Activated T-cell treated with anti-CD3 and anti-CD28 coated beads, Interleukin-2, amount 50 U/mL, for 1 hour (primary cell): ENCODE measurements around the gene SLC25A41.
A peak's percentile ranks its signal among the peaks of the same experiment; 100 is the strongest.
"Not testable (repeated sequence)": the region's sequence is repeated elsewhere in the genome, so short reads cannot be mapped to it uniquely, and the experiment has no call there.

Experiments
- DNase-seq: peaks from one replicate; pipeline ENCODE4 v3.0.0-alpha.2; 2020

Gene SLC25A41

GRCh38 chr19:6402837-6403608 is 30.5 kb downstream of the SLC25A41 start:
- no peak for DNase-seq

- no peak for DNase-seq
Observed at GRCh38 chr19:6402058-6402457, 31.5 kb downstream of the SLC25A41 start.

GRCh38 chr19:6400062-6400944 is 33.3 kb downstream of the SLC25A41 start:
- not testable (repeated sequence) for DNase-seq

GRCh38 chr19:6396305-6396704 is 37.3 kb downstream of the SLC25A41 start:
- DNase-seq, result no peak

DNA sequence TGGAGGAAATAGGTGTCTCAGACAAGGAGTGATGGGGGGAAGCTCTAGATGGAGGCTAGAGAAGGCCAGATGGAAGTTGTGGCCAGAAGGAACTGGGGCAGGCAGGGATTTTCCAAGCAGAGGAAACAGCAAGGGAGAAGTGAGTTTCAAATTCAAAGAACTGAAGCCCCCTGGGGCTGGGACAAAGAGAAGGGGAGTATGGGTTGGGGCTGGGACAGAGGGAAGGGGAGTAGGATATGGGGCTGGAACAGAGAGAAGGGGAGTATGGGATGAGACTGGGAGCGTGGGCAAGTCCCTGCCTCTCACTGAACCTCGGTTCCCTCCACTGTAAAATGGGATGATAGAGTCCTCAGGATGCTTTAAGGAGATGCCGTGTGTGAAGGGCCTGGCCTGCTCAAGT is 38.7 kb downstream of the SLC25A41 start:
- no peak for DNase-seq

- no peak for DNase-seq
Observed at GRCh38 chr19:6393983-6394412, 39.6 kb downstream of the SLC25A41 start.

DNA sequence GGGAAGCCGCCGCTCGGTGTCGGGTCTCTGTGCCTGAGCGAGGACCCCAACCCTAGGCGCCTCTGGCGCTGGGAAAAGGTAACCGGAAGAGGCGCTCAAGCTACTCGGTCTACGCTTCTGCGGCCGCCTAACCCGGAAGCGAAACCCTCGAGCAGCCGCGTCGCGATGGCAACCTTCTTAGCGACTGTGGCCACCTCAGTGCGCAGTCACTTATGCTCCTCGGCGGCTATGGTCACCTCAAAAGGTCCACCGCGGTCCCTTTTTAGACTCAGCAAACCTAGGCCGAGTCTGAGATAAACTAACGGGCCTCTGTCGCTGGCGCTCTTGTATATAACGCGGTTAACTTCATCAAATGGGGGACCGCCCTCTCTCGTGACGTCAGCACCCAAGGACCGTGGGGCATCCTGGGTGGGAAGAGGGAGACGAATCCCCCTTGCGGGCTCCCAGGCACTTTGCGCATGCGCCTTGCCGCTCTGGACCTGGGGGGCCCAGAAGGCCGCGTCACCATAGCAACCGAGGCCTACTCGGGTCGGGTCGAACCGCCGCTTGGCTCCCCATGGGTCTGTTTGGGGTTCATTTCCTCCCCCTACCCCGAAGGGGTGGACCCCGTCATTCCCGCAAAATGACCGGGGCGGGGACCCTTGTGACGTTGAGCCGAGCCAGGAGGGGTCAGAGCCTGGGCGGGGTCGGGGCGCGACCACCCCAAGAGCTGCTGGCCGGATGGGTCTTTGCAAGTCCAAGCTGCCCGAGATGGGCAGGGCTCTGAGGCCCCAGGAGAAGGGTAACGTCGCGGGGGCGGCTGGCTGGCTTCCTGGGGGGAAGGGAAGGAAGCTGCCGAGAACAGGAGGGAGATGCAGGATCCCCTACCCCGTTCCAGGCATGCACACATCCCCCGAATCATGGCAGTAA is 40.2 kb downstream of the SLC25A41 start, which contains the start of gene GTF2F1:
GTF2F1 (minus strand) TSS at position 91 of the 909 bp plus-strand sequence. CDS start 169 bp downstream, outside the sequence.
- peak; percentile 94 for DNase-seq

GRCh38 chr19:6392221-6393073 is 41.1 kb downstream of the SLC25A41 start:
- no peak for DNase-seq

DNA sequence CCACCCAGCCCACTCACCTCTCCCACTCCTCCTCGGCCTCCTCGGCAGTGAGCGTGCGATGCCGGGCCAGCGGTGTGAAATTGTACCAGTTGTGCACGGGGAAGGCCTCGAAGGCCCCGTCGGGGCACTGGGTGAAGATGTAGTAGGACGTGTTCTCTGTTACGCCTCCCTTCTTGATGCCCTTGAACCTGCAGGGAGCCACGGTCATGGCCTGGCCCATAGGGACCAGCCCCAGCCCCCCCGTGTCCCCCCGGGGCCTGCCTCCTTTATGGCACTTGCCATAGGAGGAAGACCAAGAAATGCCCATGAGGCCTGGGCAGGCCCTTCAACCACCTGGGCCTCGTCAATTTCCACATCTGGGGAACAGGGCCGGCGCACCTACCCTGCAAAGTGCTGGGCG is 46.2 kb downstream of the SLC25A41 start:
- DNase-seq, result no peak

- no peak for DNase-seq
Observed at GRCh38 chr19:6384381-6384780, 49.2 kb downstream of the SLC25A41 start.

GRCh38 chr19:6383188-6383587 is 50.4 kb downstream of the SLC25A41 start:
- DNase-seq, result no peak

DNA sequence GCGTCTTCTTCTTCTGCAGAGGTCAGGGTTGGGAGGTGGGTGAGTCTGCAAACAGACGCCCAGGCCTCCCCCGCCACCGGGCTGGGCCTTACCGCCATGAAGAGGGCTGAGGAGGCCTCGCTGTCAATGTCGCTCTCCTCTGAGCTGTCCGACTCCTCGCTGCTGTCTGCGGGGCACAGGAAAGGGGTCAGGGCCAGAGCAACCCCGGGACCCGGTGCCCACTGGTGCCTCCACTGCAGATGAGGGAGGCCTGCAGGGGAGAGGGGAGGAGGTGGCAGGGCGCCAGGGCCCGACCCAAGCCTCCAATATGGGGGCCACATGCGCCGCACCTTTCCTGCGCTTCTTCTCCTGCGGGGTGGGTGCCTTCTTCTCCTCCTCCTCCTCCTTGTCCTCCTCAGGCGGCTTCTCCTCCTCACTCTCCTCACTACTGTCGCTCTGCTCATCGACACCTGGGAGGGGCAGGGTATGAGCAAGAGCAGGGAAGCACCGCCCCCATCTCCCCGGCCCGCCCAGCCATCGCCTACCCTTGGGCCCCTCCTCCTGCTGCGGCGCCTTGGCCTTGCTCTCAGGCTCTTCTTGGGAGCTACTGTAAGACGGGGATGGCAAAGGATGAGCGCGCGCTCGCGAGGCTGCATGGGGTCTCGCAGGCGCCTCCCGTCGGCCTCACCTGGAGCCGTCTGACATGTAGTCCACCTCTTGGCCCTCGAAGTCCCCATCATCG is 52.4 kb downstream of the SLC25A41 start:
- DNase-seq, result no peak

GRCh38 chr19:6379744-6380143 is 53.8 kb downstream of the SLC25A41 start:
- no peak for DNase-seq

DNA sequence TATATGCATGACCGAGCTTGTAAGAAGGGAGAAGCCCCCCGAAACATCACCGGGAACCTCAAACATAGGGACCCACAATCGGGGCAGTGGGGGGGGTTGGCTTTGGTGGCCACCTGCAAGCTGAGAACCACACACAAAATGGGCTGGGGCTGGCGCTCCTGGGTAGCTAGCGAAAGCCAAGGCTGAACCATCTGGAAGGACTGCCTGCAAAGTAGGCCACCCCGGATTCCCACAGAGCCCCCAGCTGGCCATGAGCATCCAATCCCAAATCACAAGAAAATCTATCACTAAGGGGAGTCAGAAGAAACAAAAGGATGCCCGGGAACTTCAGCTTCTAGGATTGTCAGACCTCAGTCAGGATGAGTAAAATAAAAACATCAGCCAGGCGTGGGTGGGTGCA is 55.1 kb downstream of the SLC25A41 start:
- no peak for DNase-seq

- DNase-seq, result no peak
Observed at GRCh38 chr19:6378041-6378440, 55.5 kb downstream of the SLC25A41 start.

- DNase-seq, result no peak
Observed at GRCh38 chr19:6376512-6377190, 56.9 kb downstream of the SLC25A41 start.
